Caco-2 (cell line): ENCODE measurements around the gene SPATA17. TPM values are rescaled to one million over a fixed set of nuclear protein-coding genes. Genes with fewer than 3 reads are reported as not detected.

Experiments
- BruUV-seq: library from RNA; stranded (reverse); fragments of 400-500 nt; replicated peaks from 2 replicates; lab custom pipeline; 2021; lab: Mats Ljungman, UMichigan
- CTCF ChIA-PET: fragments of 300-600 bp; sonication (Branson Sonifier 250); formaldehyde crosslinking; loops from one replicate; lab custom pipeline; 2022; ENCODE audit warnings: antibody characterized with exemption; lab: Charles Lee
- POLR2A ChIA-PET: fragments of 300-600 bp; sonication (Branson Sonifier 250); formaldehyde crosslinking; loops from one replicate; lab custom pipeline; 2022; ENCODE audit warnings: antibody characterized with exemption; lab: Charles Lee
- DNase-seq, 2 experiments: peaks; one replicate each; pipeline versions ENCODE4 v3.0.0 to v3.0.0-alpha.2; 2020 to 2022
- H3K27me3 ChIP-seq: replicated peaks from 2 replicates; pipeline ENCODE4 v1.6.0; 2011; ENCODE audit warnings: low read length; ENCODE audit not compliant: control insufficient read depth, insufficient read depth
- H3K36me3 ChIP-seq: 2 replicates; pipeline ENCODE4 v1.5.1; 2011; ENCODE audit warnings: low read length; ENCODE audit not compliant: control insufficient read depth, insufficient read depth
- H3K4me1 ChIP-seq: fragments of 250-450 bp; sonication (Bioruptor Pico); 2 replicates; pipeline ENCODE4 v1.5.1; 2020; ENCODE audit warnings: mild to moderate bottlenecking
- H3K4me3 ChIP-seq: 2 replicates; pipeline ENCODE4 v1.5.1; 2011; ENCODE audit warnings: low read depth, mild to moderate bottlenecking, control low read depth, low read length
- H3K9me3 ChIP-seq: fragments of 250-450 bp; sonication (Bioruptor Pico); 2 replicates; pipeline ENCODE4 v1.5.1; 2020; ENCODE audit warnings: mild to moderate bottlenecking, moderate library complexity
- H3K27ac Mint-ChIP-seq: one replicate; pipeline ENCODE4 v1.8.0; 2022; ENCODE audit warnings: mixed read lengths; ENCODE audit not compliant: unreplicated experiment
- H3K27me3 Mint-ChIP-seq: one replicate; pipeline ENCODE4 v1.8.0; 2022; ENCODE audit warnings: mixed read lengths; ENCODE audit not compliant: insufficient read depth, unreplicated experiment
- H3K36me3 Mint-ChIP-seq: one replicate; pipeline ENCODE4 v1.8.0; 2022; ENCODE audit warnings: mild to moderate bottlenecking, mixed read lengths; ENCODE audit not compliant: insufficient read depth, unreplicated experiment
- H3K4me1 Mint-ChIP-seq: one replicate; pipeline ENCODE4 v1.8.0; 2022; ENCODE audit warnings: low read depth, mixed read lengths; ENCODE audit not compliant: unreplicated experiment
- H3K4me3 Mint-ChIP-seq: one replicate; pipeline ENCODE4 v1.8.0; 2022; ENCODE audit warnings: mild to moderate bottlenecking, moderate library complexity, mixed read lengths; ENCODE audit not compliant: unreplicated experiment
- H3K9me3 Mint-ChIP-seq: one replicate; pipeline ENCODE4 v1.8.0; 2022; ENCODE audit warnings: mixed read lengths; ENCODE audit not compliant: unreplicated experiment
- intact Hi-C: fragments of 100-400 bp; cut with micrococcal nuclease; formaldehyde crosslinking; loops from one replicate; pipeline ENCODE4 v1.10.0; 2022; ENCODE audit not compliant: unreplicated experiment
- total RNA-seq: library from RNA; stranded (reverse); gene quantifications from 2 replicates; pipeline ENCODE4 v1.2.3, GENCODE V29; 2022
- TF ChIP-seq, protein P1 (sequence below), 2 experiments: fragments of 200-600 bp in 1 of 2; IDR thresholded peaks; 1 replicate in 1 of 2; 2 replicates in 1 of 2; pipeline versions ENCODE4 v1.5.1 to v1.8.0; 2011 to 2022; ENCODE audit warnings: antibody characterized with exemption in 1 of 2, control low read depth in 1 of 2, inconsistent platforms in 1 of 2, low read depth in 1 of 2, low read length in 1 of 2, mild to moderate bottlenecking in 1 of 2, moderate library complexity in 1 of 2; ENCODE audit not compliant: insufficient read depth in 1 of 2, severe bottlenecking in 1 of 2, unreplicated experiment in 1 of 2

SPATA17 gene
- total RNA-seq, 1 experiment from 2014 or later: 1.1 TPM

- intact Hi-C loops: no loop called here
- H3K9me3 ChIP-seq: no peaks in the 10 kb centered on the region
- H3K36me3 ChIP-seq: no peaks in the 10 kb centered on the region
- TF ChIP-seq, protein P1, sequence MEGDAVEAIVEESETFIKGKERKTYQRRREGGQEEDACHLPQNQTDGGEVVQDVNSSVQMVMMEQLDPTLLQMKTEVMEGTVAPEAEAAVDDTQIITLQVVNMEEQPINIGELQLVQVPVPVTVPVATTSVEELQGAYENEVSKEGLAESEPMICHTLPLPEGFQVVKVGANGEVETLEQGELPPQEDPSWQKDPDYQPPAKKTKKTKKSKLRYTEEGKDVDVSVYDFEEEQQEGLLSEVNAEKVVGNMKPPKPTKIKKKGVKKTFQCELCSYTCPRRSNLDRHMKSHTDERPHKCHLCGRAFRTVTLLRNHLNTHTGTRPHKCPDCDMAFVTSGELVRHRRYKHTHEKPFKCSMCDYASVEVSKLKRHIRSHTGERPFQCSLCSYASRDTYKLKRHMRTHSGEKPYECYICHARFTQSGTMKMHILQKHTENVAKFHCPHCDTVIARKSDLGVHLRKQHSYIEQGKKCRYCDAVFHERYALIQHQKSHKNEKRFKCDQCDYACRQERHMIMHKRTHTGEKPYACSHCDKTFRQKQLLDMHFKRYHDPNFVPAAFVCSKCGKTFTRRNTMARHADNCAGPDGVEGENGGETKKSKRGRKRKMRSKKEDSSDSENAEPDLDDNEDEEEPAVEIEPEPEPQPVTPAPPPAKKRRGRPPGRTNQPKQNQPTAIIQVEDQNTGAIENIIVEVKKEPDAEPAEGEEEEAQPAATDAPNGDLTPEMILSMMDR (IDR thresholded peaks at IDR 0.05; ENCODE audit: insufficient read depth in 1 of 2, low read depth in 1 of 2, low read length in 1 of 2, severe bottlenecking in 1 of 2, unreplicated experiment in 1 of 2): no peak
- no peaks in the 10 kb centered on the region; the same call in 1 of the 2 replicates for H3K27me3 ChIP-seq
- Mint-ChIP-seq H3K27me3 (peaks cover 10% of the 10 kb centered on the region), H3K4me3 (no peak overlapping the region), H3K36me3 (no peaks in the 10 kb centered on the region), H3K9me3 (no peaks in the 10 kb centered on the region), H3K27ac (no peak overlapping the region), H3K4me1 (no peaks in the 10 kb centered on the region)
- no peak for DNase-seq
- CTCF ChIA-PET: no interaction called here
- POLR2A ChIA-PET: no interaction called here
- BruUV-seq: no TSS peak
- H3K4me3 ChIP-seq: no peak overlapping the region
- no peaks in the 10 kb centered on the region for H3K4me1 ChIP-seq
Observed at GRCh38 chr1:217871955-217872354, 240.8 kb downstream of the SPATA17 start.

DNA sequence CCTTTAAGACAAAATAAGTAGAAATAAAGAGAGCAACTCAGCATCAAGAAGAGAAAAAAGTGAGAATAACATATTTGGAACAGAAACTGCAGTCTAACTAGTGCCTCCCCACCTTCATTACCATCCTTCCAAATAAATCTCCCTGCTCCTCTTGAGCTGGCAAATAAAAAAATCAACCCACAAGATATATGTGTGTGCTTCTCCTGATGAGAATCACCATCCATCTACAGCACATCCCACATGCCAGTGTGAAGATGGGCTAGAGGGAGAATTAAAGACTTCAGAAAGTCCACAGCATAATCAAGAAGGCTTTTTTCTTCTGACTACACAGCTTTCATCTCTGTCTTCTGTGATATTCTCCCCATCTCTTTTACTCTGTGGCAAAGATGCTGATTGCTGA lies 244.1 kb downstream of the SPATA17 start:
- H3K9me3 Mint-ChIP-seq: no peaks in the 10 kb centered on the region
- peaks cover 14% of the 10 kb centered on the region for H3K27me3 Mint-ChIP-seq
- H3K36me3 Mint-ChIP-seq: no peaks in the 10 kb centered on the region
- intact Hi-C loops: no loop called here
- POLR2A ChIA-PET: no interaction called here
- no peak for DNase-seq
- Histone ChIP-seq H3K4me1 (no peaks in the 10 kb centered on the region), H3K9me3 (no peaks in the 10 kb centered on the region), H3K27me3 (no peaks in the 10 kb centered on the region; the same call in 1 of the 2 replicates), H3K36me3 (no peaks in the 10 kb centered on the region), H3K4me3 (no peak overlapping the region)
- TF ChIP-seq, protein P1 (IDR thresholded peaks at IDR 0.05; ENCODE audit: insufficient read depth in 1 of 2, low read depth in 1 of 2, low read length in 1 of 2, severe bottlenecking in 1 of 2, unreplicated experiment in 1 of 2): no peak
- H3K4me1 Mint-ChIP-seq: no peaks in the 10 kb centered on the region
- no TSS peak for BruUV-seq
- no peak overlapping the region for H3K4me3 Mint-ChIP-seq
- no peak overlapping the region for H3K27ac Mint-ChIP-seq
- CTCF ChIA-PET: no interaction called here

DNA sequence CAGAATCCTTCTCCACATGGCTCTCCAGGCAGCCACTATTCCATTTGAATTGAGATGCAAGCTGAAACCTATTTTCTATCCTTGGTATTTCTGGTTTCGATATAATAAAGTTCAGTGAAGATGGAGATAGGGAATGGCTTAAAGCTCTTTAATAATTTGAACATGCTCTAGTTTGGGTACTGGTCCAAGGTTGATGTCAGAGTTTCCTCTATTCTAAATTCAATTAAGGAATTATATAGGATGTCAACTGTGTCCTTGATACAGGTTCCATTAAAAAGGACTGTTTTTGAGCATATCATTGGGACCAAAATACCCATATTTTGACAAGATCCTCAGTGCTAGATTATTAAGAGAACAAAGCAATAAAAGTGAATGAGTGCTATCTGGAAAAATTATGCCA lies 245.3 kb downstream of the SPATA17 start:
- Histone ChIP-seq H3K4me1 (no peaks in the 10 kb centered on the region), H3K36me3 (no peaks in the 10 kb centered on the region), H3K9me3 (no peaks in the 10 kb centered on the region), H3K27me3 (no peaks in the 10 kb centered on the region; the same call in 1 of the 2 replicates), H3K4me3 (no peak overlapping the region)
- CTCF ChIA-PET: no interaction called here
- BruUV-seq: no TSS peak
- no peak for DNase-seq
- Mint-ChIP-seq H3K27ac (no peak overlapping the region), H3K4me1 (no peaks in the 10 kb centered on the region), H3K27me3 (peaks cover 16% of the 10 kb centered on the region), H3K36me3 (no peaks in the 10 kb centered on the region), H3K4me3 (no peak overlapping the region), H3K9me3 (no peaks in the 10 kb centered on the region)
- intact Hi-C loops: no loop called here
- POLR2A ChIA-PET: no interaction called here
- TF ChIP-seq, protein P1 (IDR thresholded peaks at IDR 0.05; ENCODE audit: insufficient read depth in 1 of 2, low read depth in 1 of 2, low read length in 1 of 2, severe bottlenecking in 1 of 2, unreplicated experiment in 1 of 2): no peak
